Measurements from ENCODE around the gene CNBD2.
"Not testable (repeated sequence)": the region's sequence is repeated elsewhere in the genome, so short reads cannot be mapped to it uniquely, and the experiment has no call there.

Gene CNBD2

DNA sequence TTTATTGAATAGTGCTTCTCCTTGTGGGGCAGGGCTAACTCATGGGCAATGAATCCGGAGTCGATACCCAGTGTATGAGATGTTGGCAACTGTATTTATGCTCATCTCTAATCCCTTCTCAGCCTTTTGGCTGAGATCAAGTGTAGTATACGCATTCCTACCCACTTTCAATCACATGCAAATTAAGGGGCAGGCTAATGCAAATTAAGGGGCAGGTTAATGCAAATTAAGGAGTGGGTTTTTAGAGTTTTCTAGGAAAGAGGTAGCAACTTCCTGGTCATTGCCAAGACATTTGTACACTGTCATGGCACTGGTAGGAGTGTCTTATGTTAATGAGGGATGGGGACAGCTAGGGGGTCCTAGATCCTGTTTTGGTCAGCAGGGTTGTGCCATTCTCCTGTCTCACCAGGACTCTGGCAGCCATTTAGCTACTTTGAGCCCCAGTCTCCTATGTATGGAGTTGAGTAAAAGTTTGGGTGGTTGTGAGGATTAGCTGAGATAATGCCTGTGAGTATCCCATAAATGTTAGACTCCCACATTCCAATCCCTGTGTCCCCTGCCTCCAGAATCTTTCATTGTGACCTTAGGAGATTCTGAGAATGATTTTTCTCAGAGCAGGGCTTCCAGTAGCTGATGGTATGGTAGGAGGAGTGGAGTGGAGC is at the start of gene CNBD2:
Gene CNBD2 (plus strand): TSS at position 612 of the 662 bp plus-strand sequence. CDS start 173 bp downstream, outside the sequence.
- no peak for DNase-seq

DNA sequence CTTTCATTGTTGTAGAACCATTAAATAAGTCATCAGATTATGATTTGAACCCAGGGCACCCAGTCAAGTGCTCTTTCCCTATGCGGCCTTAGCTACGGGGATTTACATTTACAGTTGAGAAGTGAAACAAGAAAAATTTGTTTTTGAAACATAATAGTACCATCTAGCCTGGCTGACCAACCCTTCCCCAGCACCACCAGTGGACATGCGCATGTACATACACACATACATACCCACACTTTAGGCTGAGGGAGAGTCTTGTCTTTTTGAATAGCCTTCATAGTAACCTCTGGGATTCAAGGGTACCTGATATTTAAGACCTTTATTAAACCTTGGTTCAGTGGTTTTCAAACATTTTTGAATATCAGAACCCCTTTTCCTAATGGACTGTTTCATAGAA is 47.9 kb upstream of the CNBD2 start:
- no peak for DNase-seq

GRCh38 chr20:35929301-35929700 is 39.1 kb upstream of the CNBD2 start:
- DNase-seq: no peak

GRCh38 chr20:35934050-35934449 is 34.3 kb upstream of the CNBD2 start:
- no peak for DNase-seq

- DNase-seq: no peak
Measured at GRCh38 chr20:35939264-35939663, 29.1 kb upstream of the CNBD2 start.

DNA sequence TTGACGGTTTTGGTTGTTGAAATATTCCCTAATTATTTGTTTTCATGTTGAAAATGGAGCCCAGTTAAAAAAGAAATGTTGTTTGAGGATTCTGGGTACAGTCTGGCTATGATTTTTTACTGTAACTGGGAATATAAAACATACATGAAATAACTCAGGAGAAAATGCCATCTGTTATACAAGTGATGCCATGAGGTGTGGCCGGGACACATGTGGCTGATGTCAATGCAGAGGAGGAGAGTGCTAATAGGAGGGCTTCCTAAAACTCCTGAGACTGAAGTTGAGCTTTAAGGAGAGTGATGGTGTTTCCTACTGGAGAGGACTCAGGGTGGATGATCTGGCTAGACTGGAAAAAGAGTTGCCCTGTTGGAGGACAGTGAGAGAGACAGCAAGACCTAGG is 26.8 kb upstream of the CNBD2 start:
- DNase-seq: no peak

DNA sequence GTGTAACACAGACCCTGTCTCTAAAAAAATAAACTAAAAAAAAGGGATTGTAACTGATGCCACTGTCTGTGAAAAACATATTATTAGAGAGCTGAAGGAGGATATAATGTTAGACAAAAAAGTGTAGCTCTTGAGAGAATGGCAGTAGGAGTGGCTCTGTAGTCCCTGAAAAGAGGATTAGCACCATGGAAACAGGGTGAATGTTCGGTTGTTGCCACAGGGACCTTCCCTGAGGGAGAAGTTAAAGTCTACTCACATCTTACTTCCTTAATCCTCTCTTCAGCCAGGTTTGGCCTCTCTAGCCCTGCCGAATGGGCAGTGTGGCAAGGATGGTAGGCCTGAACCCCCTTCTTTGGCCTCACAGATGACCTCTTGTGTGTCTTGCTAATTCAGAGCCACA is 26.1 kb upstream of the CNBD2 start:
- no peak for DNase-seq

- peak; percentile 21 for DNase-seq
Measured at GRCh38 chr20:35947489-35947888, 20.9 kb upstream of the CNBD2 start.

DNA sequence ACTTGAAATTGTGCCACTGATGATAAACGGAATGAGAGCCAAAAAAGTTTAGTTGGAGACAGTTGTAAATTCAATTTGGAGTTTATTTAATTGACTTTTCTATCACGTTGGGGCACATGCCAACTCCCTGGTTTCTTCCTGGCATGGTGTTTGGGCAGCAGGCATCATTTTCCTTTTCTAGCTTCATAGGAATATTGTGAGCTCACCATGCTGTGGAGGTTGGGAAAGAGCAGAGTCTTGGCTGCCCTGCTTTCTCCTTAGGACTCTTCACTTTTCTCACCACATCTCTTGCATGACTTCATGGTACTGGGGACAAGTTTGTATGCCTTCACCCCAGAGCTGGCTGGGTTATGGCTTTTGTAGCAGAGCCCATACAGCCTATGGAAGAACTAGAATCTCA is 20.5 kb upstream of the CNBD2 start:
- DNase-seq: no peak

DNA sequence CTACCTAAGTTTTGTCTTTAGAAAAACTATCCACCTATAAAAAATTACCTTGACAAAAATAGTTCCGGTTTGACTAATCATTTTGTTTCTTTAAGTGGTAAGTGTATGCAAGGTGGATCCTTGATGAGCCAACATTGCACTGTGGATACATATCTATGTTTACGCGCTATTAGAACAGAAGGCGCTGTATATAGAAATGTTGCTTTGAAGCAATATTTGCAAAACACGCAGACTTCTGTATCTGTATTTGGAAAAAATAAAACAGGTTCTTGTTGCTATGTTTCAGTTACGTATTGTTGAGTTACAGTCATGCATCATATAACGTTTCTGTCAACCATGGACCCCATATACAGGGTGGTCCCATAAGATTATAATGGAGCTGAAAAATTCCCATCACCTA is 18.3 kb upstream of the CNBD2 start:
- DNase-seq: no peak

- not testable (repeated sequence) for DNase-seq
Measured at GRCh38 chr20:35952080-35952479, 16.3 kb upstream of the CNBD2 start.

GRCh38 chr20:35952480-35953386 is 15.7 kb upstream of the CNBD2 start:
- peak; percentile 3 for DNase-seq

GRCh38 chr20:35953387-35954199 is 14.8 kb upstream of the CNBD2 start:
- peak; percentile 74 for DNase-seq

- DNase-seq: peak; percentile 97
Measured at GRCh38 chr20:35954200-35954906, 14.0 kb upstream of the CNBD2 start, which contains the start of gene SCAND1. SCAND1 (minus strand) TSS chr20:35954502; CDS start chr20:35954284, 218 bp downstream.

GRCh38 chr20:35954907-35955251 is 13.5 kb upstream of the CNBD2 start:
- DNase-seq: peak; percentile 48

- DNase-seq: no peak
Measured at GRCh38 chr20:35956616-35957015, 11.8 kb upstream of the CNBD2 start.

- not testable (repeated sequence) for DNase-seq
Measured at GRCh38 chr20:35959291-35959690, 9.1 kb upstream of the CNBD2 start.

GRCh38 chr20:35963878-35964277 is 4.5 kb upstream of the CNBD2 start:
- no peak for DNase-seq

DNA sequence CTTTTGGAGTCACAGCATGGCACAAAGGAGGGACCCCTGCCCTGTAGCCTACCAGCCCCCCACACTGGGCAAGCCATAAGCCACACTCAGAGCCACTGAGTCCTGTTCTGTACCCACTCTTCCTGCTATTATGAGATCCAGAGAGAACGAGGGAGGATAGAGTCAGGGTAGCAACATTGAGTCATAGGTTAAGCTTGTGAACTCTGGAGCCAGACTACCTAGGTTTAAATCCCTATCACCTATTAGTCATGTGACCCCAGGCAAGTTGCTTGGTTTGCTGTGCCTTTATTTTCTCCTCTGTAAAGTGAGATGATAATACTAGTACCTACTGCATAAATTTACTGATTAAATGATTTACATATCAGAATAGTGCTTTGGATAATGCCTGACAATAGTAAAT is 540 bp downstream of the CNBD2 start:
- DNase-seq: no peak

GRCh38 chr20:35971981-35972380 is 3.6 kb downstream of the CNBD2 start:
- no peak for DNase-seq

DNA sequence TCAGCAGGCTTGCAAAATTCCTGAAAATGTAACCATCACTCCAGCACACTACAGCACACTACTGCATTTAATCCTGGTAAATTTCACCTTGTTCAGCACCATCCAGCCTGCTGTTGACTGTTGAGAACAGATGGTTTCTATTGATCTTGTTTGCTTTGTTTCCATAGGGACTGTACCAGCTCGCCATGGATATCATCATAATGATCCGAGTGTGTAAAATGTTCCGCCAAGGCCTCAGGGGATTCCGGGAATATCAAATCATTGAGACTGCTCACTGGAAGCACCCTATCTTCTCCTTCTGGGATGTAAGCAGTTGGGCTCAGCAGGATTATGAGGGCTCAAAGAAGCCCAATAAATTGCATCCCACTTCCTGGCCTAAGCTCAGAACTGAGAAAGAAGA is 4.1 kb downstream of the CNBD2 start:
- no peak for DNase-seq

- DNase-seq: no peak
Measured at GRCh38 chr20:35974256-35974655, 5.9 kb downstream of the CNBD2 start.

Measured in CD4-positive, alpha-beta T cell treated with Interleukin-6 for 4 hours (primary cell).